HG03064 (cell line): Measurements from ENCODE around the gene FTSJ1.
"Not testable (repeated sequence)": the region's sequence is repeated elsewhere in the genome, so short reads cannot be mapped to it uniquely, and the experiment has no call there.

Experiments
- ATAC-seq: cut with Tn5 transposase; IDR thresholded peaks from one replicate; pipeline ENCODE4 v1.9.1; 2021; ENCODE audit warnings: low read depth; ENCODE audit not compliant: unreplicated experiment

The FTSJ1 gene

DNA sequence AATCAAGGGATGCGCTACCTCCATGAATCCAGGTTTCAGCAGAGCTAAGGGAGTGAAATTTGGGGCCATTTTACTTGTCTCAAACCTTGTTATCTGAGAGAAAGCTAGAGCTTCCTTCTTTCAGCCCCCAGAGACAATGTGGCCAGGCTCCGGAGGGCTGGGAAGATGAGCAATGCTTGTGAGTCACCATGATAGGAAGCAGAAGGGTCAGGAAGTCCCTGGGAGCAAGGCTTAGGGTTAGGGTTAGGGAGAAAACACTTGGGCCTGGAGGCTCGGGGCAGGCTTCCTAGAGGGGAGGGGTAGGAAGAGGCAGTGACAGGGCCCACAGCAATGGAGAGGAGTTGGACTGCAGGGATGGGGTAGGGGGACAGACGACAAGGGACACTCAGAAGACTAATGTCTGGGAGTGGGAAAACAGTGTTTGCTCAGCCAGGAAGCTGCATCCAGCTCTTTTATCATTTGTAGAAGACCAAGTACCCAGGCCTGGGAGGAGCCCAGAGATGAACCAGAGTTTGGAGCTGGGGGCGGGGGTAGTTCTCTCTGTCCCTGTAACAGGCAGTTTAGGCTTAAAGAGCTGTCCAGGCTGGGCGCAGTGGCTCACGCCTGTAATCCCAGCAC is 16.4 kb downstream of the FTSJ1 start:
- ATAC-seq: no peak

DNA sequence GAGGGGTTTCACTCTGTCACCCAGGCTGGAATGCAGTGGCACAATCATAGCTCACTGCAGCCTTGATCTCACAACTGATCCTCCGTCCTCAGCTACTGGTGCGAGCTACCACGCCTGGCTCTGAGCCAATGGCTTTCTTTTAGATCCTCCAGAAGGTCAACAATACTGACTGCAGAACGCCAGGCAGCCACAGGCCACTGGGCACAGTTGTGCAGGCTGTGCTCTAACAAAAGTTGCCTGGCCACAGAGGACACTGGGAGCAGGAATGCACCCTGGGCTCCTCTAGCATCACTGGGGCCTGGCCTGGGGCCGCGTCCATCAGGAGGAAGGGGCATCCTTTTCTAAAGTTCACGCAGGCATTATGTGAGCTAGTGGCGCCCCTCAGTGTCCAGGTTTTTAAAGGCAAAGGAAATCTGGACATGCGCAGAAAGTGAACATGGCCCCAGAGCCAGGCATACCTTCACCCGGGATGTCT is 17.9 kb downstream of the FTSJ1 start:
- no peak for ATAC-seq

GRCh38 chrX:48496660-48497059 is 20.7 kb downstream of the FTSJ1 start:
- no peak for ATAC-seq

GRCh38 chrX:48497871-48498270 is 21.9 kb downstream of the FTSJ1 start:
- no peak for ATAC-seq

DNA sequence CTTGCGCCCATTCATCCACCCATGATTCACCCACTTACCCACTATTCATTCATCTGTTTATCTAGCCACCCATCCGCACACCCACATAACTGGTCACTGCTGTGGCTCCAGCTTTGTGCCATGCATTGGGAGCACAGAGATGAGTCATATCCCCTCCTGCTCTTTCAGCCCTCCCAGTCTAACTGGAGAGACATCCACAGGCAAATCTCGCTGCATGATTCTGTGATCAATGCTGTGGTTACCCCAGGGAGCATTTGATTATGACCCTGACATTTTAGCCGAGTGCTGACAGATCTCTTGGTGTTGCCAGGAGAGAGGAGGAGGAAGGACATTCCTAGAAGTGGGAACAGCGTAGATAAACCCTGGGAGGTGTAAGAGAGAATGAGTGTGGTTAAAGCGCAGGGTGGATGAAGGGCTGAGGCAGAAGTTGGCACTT is 22.4 kb downstream of the FTSJ1 start:
- ATAC-seq: no peak

- no peak for ATAC-seq
These were observed 28.3 kb downstream of the FTSJ1 start for GRCh38 chrX:48504261-48504660.

DNA sequence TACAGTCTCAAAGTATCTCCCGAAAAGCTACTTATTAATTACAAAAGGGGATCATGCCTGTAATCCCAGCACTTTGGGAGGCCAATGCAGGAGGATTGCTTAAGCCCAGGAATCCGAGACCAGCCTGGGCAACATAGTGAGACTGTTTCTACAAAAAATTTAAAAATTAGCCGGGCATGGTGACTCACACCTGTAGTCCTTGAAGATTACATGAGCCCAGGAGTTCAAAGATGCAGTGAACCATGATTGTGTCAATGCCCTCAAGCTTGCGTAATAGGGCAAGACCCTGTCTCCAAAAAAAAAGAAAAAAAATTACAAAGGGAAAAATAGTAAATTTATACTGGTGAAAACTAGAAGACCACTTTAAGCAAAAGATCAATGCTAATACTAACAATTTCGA is 29.5 kb downstream of the FTSJ1 start:
- ATAC-seq: no peak

DNA sequence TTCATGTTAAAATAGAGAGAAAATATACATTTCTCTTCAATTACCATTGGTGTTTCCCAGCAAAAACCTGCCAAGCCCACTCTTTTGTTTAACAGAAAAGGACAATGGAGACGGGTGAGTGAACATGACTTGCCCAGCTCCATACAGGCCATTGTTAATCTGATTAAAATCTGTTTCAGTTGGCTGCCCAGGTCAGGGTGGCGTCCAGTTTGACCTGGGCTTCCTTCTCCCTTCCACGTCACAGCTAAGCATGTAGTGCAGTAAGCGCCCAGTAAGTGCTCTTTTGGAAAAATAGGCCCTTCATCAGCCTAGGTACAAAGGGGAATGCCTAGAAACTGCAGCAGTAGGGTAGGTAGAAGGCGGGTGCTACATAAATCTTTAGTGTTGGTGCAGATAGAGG is 31.2 kb downstream of the FTSJ1 start:
- ATAC-seq: no peak

DNA sequence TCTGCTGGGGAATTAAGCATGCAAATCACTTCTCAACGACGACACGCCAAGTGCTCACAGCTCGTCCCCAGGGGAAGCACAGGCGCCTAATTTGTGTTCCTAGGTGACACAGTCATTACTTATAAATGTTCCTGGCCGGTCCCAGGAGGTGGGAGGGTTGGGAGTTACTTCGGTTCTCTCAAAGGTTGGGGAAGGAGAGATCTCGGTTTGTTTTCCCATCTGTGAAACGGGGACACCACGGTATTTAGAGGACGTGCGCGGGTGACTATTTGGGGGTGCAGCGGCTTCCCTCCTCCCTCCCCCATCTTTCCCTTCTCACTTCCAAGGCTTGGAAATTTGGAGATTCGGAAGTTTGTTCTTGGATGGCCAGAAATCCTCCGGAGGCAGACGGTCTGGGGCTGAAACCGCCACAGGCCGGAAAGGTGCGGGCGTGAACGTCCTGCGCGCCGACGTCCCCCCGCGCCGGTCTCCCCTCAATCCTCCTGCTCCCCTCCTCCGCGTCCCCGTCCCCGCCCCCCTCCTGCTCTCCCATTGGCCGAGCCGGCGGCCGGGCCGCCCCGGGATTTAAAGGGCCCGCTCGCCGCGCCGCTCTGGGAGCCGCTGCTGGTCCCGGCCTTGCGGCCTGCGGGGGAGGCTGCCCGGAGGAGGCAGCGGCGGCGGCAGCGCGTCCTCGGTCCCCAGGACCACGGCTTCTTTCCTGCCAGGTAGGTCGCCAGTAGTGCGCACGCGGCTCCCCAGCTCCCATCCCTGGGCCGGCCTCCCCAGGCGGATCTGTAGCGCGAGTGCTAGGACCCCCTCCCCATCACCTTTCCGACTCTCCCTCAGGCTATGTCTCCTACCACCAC is 32.6 kb downstream of the FTSJ1 start, which contains the start of gene PORCN:
TSS of gene PORCN (plus strand) at position 593 of the 845 bp plus-strand sequence. CDS start 829 bp downstream, outside the sequence.
- ATAC-seq: peak; percentile 65

GRCh38 chrX:48509245-48509590 is 33.2 kb downstream of the FTSJ1 start:
- no peak for ATAC-seq

- ATAC-seq: no peak
These were observed 33.6 kb downstream of the FTSJ1 start for GRCh38 chrX:48509619-48510018.

- ATAC-seq: no peak
These were observed 35.6 kb downstream of the FTSJ1 start for GRCh38 chrX:48511560-48511959.

DNA sequence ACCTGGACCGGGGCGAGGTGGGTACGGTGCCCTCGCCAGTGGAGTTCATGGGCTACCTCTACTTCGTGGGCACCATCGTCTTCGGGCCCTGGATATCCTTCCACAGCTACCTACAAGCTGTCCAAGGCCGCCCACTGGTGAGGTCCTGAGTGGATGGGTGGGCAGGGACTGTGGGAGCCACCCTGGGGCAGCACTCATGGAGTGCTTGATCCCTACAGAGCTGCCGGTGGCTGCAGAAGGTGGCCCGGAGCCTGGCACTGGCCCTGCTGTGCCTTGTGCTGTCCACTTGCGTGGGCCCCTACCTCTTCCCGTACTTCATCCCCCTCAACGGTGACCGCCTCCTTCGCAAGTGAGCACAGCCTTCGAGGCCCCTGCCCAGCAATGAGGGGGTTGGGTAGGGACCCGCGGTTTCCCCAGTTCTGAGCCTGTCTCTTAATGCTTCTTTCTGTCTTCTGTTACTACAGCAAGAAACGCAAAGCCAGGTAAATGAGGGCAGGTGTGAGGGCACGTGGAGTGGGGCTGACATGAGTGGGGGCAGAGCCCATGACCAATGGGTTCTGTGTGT is 36.5 kb downstream of the FTSJ1 start:
- ATAC-seq: no peak

DNA sequence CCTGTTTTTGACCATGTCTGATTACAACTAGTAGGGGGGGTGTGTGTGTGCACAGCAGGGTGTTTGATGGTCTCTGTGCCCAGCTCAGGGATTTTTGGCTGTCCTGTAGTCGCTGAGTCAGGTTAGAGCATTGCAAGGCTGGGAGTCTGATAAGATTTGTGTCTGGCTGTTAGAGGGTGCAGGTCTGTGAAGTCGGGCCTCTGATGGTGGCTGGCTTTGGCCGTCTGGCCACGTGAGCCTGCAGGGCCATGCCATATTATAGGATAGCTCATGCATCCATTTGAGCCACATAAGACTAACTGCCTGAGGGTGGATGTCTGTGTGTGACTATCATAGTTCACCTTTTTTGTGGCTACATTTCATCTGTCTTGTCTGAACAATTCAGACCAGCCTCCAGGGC is 37.7 kb downstream of the FTSJ1 start:
- ATAC-seq: no peak

- ATAC-seq: no peak
These were observed 38.3 kb downstream of the FTSJ1 start for GRCh38 chrX:48514126-48514806.

DNA sequence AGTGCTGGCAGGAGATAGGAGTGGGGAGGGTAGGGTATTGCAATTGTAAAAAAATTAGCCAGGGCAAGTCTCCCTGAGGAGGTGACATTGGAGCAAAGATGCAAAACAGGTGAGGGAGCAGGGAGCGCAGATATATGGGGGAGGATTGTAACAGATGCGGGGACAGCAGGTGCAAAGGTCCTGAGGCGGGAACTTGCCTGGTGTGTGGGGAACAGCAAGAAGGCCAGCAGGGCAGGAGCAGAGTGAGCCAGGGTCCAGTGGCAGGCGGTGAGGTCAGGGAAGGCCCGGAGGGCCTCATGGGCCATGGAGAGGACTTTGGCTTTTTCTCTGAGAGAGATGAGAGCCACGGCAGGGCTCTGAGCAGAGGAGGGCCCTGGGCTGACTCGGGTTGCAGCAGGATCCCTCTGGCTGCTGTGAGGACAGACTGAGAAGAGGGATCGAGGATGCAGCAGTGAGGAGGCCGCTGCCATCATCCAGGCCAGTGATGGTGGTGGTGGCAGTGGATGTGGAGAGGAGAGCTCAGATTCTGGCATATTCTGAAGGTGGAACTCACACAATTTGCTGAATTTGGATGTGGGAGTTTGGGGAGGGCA is 39.0 kb downstream of the FTSJ1 start:
- no peak for ATAC-seq

- ATAC-seq: no peak
These were observed 39.8 kb downstream of the FTSJ1 start for GRCh38 chrX:48515842-48516241.

- no peak for ATAC-seq
These were observed 40.3 kb downstream of the FTSJ1 start for GRCh38 chrX:48516285-48516684.

- ATAC-seq: no peak
These were observed 41.0 kb downstream of the FTSJ1 start for GRCh38 chrX:48516987-48517386.

DNA sequence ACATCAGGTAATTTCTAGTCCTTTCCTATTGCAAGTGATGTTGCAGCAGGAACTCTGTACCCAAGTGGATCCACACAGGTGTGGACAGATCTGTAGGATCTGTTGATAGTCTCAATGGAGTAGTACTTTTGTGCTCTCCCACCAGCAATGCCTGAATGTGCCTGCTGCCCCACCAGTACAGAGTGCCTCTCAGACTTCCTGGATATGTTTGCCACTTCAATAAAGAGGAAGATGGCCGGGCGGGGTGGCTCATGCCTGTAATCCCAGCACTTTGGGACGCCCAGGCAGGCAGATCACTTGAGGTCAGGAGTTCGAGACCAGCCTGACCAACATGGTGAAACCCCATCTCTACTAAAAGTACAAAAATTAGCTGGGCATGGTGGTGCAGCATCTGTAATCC is 43.5 kb downstream of the FTSJ1 start:
- not testable (repeated sequence) for ATAC-seq

DNA sequence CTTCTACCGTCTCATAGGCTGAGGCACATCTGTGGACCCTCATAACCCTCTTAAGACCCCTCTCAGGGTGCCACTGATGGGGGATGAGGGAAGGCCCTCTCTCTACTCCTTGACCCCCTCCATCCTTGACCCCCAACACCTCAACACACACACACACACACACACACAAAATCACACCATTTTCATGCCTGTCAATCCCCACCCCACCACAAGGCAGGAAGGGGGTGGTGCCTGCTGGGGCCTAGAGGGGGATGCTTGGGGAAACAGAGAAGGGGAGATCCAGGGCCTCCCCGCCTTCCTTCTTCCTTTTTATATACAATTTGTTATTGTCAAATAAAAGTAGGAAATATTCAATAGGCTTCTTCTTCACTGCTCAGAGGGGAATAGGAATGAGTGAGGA is 44.5 kb downstream of the FTSJ1 start:
- no peak for ATAC-seq
